Stimulated activated naive CD4-positive, alpha-beta T cell treated with Interleukin-2 at 50 U/mL for 16 hours (primary cell): ENCODE data around the gene ARMH3.

Experiments used
- DNase-seq: peaks from one replicate; lab custom pipeline; 2025; lab: John Stamatoyannopoulos, UW

ARMH3 gene

GRCh38 chr10:101939729-101940128, 116.2 kb downstream of the ARMH3 start:
- DNase-seq: no peak

GRCh38 chr10:101939008-101939648, 116.8 kb downstream of the ARMH3 start:
- DNase-seq: no peak

GRCh38 chr10:101938305-101939007, 117.5 kb downstream of the ARMH3 start:
- DNase-seq: no peak

- DNase-seq: no peak
Observed at GRCh38 chr10:101935431-101935830, 120.5 kb downstream of the ARMH3 start.

- DNase-seq: no peak
Observed at GRCh38 chr10:101934686-101935305, 121.2 kb downstream of the ARMH3 start.

- no peak for DNase-seq
Observed at GRCh38 chr10:101933976-101934375, 122.0 kb downstream of the ARMH3 start.

- DNase-seq: no peak
Observed at GRCh38 chr10:101932183-101932582, 123.8 kb downstream of the ARMH3 start.

GRCh38 chr10:101925027-101925426, 130.9 kb downstream of the ARMH3 start:
- no peak for DNase-seq

- no peak for DNase-seq
Observed at GRCh38 chr10:101923256-101923655, 132.7 kb downstream of the ARMH3 start.

GRCh38 chr10:101922846-101923245, 133.1 kb downstream of the ARMH3 start:
- DNase-seq: no peak

GRCh38 chr10:101920546-101920945, 135.4 kb downstream of the ARMH3 start:
- DNase-seq: no peak

- DNase-seq: no peak
Observed at GRCh38 chr10:101919026-101919770, 136.8 kb downstream of the ARMH3 start.

- DNase-seq: no peak
Observed at GRCh38 chr10:101912561-101913179, 143.3 kb downstream of the ARMH3 start.

GRCh38 chr10:101906586-101907183, 149.3 kb downstream of the ARMH3 start:
- DNase-seq: no peak

GRCh38 chr10:101905251-101905650, 150.7 kb downstream of the ARMH3 start:
- no peak for DNase-seq

GRCh38 chr10:101903827-101904550, 152.0 kb downstream of the ARMH3 start:
- DNase-seq: no peak

- DNase-seq: no peak
Observed at GRCh38 chr10:101902820-101903145, 153.2 kb downstream of the ARMH3 start.

GRCh38 chr10:101902032-101902819, 153.7 kb downstream of the ARMH3 start:
- no peak for DNase-seq

- DNase-seq: no peak
Observed at GRCh38 chr10:101901340-101901739, 154.6 kb downstream of the ARMH3 start.

- DNase-seq: no peak
Observed at GRCh38 chr10:101897633-101898032, 158.3 kb downstream of the ARMH3 start.
